Neural crest cell (in vitro differentiated cells): Measurements from ENCODE around the gene GLI2. TPM values are rescaled to one million over a fixed set of nuclear protein-coding genes. Genes with fewer than 3 reads are reported as not detected.

Experiments used
- DNase-seq: peaks from one replicate; pipeline ENCODE4 v3.0.0; 2021; ENCODE audit warnings: low read depth, mixed read lengths, low spot score
- H3K27ac Mint-ChIP-seq: one replicate; pipeline ENCODE4 v1.8.0; 2021; ENCODE audit warnings: mild to moderate bottlenecking, mixed read lengths; ENCODE audit not compliant: unreplicated experiment
- H3K27me3 Mint-ChIP-seq: 2 replicates; pipeline ENCODE4 v1.8.0; 2021; ENCODE audit warnings: low read depth, mild to moderate bottlenecking, mixed read lengths
- H3K36me3 Mint-ChIP-seq: 2 replicates; pipeline ENCODE4 v1.8.0; 2021; ENCODE audit warnings: low read depth, mild to moderate bottlenecking, mixed read lengths
- H3K4me1 Mint-ChIP-seq: 2 replicates; pipeline ENCODE4 v1.8.0; 2021; ENCODE audit warnings: mixed read lengths
- H3K4me3 Mint-ChIP-seq: one replicate; pipeline ENCODE4 v1.8.0; 2021; ENCODE audit warnings: mild to moderate bottlenecking, mixed read lengths
- H3K9me3 Mint-ChIP-seq: 2 replicates; pipeline ENCODE4 v1.8.0; 2021; ENCODE audit warnings: mixed read lengths
- CTCF ChIP-seq: fragments of 200-600 bp; sonication (generic); conservative IDR thresholded peaks from 2 replicates; pipeline ENCODE4 v1.5.0; 2021; ENCODE audit warnings: antibody characterized with exemption, mild to moderate bottlenecking
- long read RNA-seq: library from polyadenylated mRNA; unstranded; transcript quantifications from one replicate; pipeline ENCODE4 v2.0.0, GENCODE V29; 2020
- total RNA-seq: library from RNA; stranded (reverse); gene quantifications from 2 replicates; pipeline ENCODE4 v1.2.1, GENCODE V29; 2021

GLI2 gene
- 48.8 and 49.1 TPM in 2 replicates for total RNA-seq
- long read RNA-seq, partial matches to known transcripts, result 0 of 5 reads
- long read RNA-seq, other reads (novel, unspliced or antisense), result 5 of 5 reads

- Mint-ChIP-seq H3K27me3 (peaks cover 62% of the 10 kb centered on the region), H3K9me3 (no peaks in the 10 kb centered on the region)
These were observed at the start of gene GLI2 for GRCh38 chr2:120735746-120736170. Gene GLI2 (plus strand): TSS chr2:120735868. CDS start chr2:120797321, 61,453 bp downstream.

DNA sequence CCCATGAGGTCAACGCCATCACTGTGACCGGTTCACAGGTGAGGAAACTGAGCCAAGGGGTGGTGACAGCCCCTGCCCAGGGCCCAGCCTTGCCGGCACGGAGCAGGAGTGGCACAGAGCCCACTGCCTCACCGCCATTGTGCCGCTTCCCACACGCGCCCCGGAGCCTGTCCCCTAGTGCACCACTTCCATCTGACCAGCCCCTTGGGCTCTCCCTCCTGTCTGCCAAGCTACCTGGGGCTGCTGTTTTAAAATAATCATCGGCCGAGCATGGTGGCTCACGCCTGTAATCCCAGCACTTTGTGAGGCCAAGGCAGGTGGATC lies 49.7 kb upstream of the GLI2 start:
- TF ChIP-seq CTCF, result no peak
- Mint-ChIP-seq H3K36me3 (no peaks in the 10 kb centered on the region), H3K27me3 (peaks cover 22% of the 10 kb centered on the region), H3K9me3 (no peaks in the 10 kb centered on the region), H3K27ac (no peak overlapping the region), H3K4me3 (no peak overlapping the region), H3K4me1 (no peaks in the 10 kb centered on the region)
- DNase-seq, result no peak

More at GRCh38 chr2:120735746-120736170, at the start of gene GLI2:
- peak within 1 kb of the TSS; percentile 92 for H3K27ac Mint-ChIP-seq
- peak; percentile 78 for DNase-seq
- peak; percentile 77 for TF ChIP-seq CTCF
- H3K36me3 Mint-ChIP-seq, result no peaks in the 10 kb centered on the region
- H3K4me1 Mint-ChIP-seq, result peaks cover 48% of the 10 kb centered on the region
- peak within 1 kb of the TSS; percentile 94 for H3K4me3 Mint-ChIP-seq

DNA sequence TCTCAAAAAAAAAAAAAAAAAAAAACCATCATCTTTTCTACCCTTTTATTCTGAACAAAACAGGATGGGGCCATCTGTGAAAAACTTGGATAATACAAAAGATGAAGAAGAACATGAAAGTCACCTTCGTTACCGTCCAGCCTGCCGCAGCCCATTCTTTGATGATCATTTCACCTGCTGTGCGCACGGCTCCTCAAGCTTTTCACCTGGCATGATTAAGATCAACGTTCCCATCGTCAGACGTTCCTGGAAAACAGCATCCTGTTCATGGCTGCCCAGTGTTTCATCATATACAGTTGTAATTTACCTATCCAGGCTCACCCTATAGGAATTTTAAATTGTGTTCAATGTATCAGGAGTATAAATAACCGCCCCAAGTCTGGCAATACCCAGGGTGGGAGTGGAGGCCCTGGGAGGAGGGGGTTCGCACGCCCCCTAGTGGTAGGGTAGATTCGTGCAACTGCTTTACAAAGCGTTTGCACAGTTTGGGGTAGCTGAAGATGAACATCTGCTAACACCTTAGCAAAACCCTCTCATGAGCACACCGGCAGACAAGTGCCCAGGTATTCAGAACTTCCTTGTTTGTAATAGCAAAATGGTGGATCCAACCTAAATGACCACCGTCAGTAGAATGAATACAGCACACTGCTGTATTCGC lies 49.0 kb upstream of the GLI2 start:
- Mint-ChIP-seq H3K9me3 (no peaks in the 10 kb centered on the region), H3K4me3 (no peak overlapping the region), H3K27ac (no peak overlapping the region), H3K27me3 (peaks cover 22% of the 10 kb centered on the region), H3K4me1 (no peaks in the 10 kb centered on the region), H3K36me3 (no peaks in the 10 kb centered on the region)
- no peak for DNase-seq
- TF ChIP-seq CTCF, result peak; percentile 54

GRCh38 chr2:120687210-120687609 lies 48.5 kb upstream of the GLI2 start:
- no peak for TF ChIP-seq CTCF
- peaks cover 22% of the 10 kb centered on the region for H3K27me3 Mint-ChIP-seq

GRCh38 chr2:120690521-120690920 lies 45.1 kb upstream of the GLI2 start:
- Mint-ChIP-seq H3K27me3 (peaks cover 30% of the 10 kb centered on the region), H3K36me3 (no peaks in the 10 kb centered on the region), H3K4me1 (peaks cover 3% of the 10 kb centered on the region), H3K9me3 (no peaks in the 10 kb centered on the region), H3K27ac (no peak overlapping the region), H3K4me3 (no peak overlapping the region)
- TF ChIP-seq CTCF, result no peak
- DNase-seq, result no peak

More at GRCh38 chr2:120687210-120687609, 48.5 kb upstream of the GLI2 start:
- DNase-seq, result no peak
- H3K9me3 Mint-ChIP-seq, result no peaks in the 10 kb centered on the region
- no peak overlapping the region for H3K27ac Mint-ChIP-seq
- no peaks in the 10 kb centered on the region for H3K36me3 Mint-ChIP-seq
- no peaks in the 10 kb centered on the region for H3K4me1 Mint-ChIP-seq
- no peak overlapping the region for H3K4me3 Mint-ChIP-seq
